HepG2 (cell line): ENCODE results near the gene SETD1B. TPM values are rescaled to one million over a fixed set of nuclear protein-coding genes. Genes with fewer than 3 reads are reported as not detected.

ENCODE experiments used
- ATAC-seq: fragments of 200-7000 bp; cut with Tn5 transposase; 3 replicates; pipeline ENCODE4 v1.9.1; 2020; ENCODE audit warnings: mild to moderate bottlenecking, moderate library complexity
- BruUV-seq: library from RNA; stranded (reverse); fragments of 400-500 nt; replicated peaks from 2 replicates; lab custom pipeline; 2021; lab: Mats Ljungman, UMichigan
- CTCF ChIA-PET: fragments of 300-600 bp; formaldehyde crosslinking; extraction: SDS; loops from one replicate; lab custom pipeline; 2021; ENCODE audit warnings: low total read pairs, inconsistent platforms, low intra/inter-chr PET ratio; lab: Yijun Ruan, JAX
- POLR2A ChIA-PET: fragments of 350-600 bp; sonication (Branson Sonifier 250); formaldehyde crosslinking; loops from one replicate; lab custom pipeline; 2020; ENCODE audit warnings: antibody characterized with exemption, inconsistent platforms; lab: Yijun Ruan, JAX
- DNase-seq: peaks from one replicate; pipeline ENCODE4 v3.0.0-alpha.2; 2015; ENCODE audit warnings: low spot score
- FAIRE-seq: peaks from 3 replicates; lab custom pipeline; 2011; peaks lifted over from hg19 to GRCh38; lab: Jason Lieb, UNC
- H2AFZ ChIP-seq: one replicate; pipeline ENCODE4 v1.6.1; 2011; ENCODE audit warnings: low read length, inconsistent platforms
- H3K27ac ChIP-seq: fragments of 300-600 bp; 3 replicates; pipeline ENCODE4 v1.8.0; 2011; ENCODE audit warnings: mixed run types, mild to moderate bottlenecking, mixed read lengths, low read length, inconsistent platforms; ENCODE audit not compliant: insufficient read depth; ENCODE audit errors: extremely low read length
- H3K27me3 ChIP-seq, 2 experiments: fragments of 200-600 bp in 1 of 2; 2 replicates in 1 of 2; 3 replicates in 1 of 2; pipeline versions ENCODE4 v1.6.0 to v1.8.0; 2011; ENCODE audit warnings: low read length in 2 of 2, mild to moderate bottlenecking in 2 of 2, moderate library complexity in 2 of 2, inconsistent platforms in 1 of 2; ENCODE audit not compliant: insufficient read depth in 2 of 2, control insufficient read depth in 1 of 2
- H3K36me3 ChIP-seq, 2 experiments: fragments of 200-600 bp in 1 of 2; replicated peaks in 1 of 2; 2 replicates in 1 of 2; 3 replicates in 1 of 2; pipeline versions ENCODE4 v1.5.1 to v1.8.0; 2011; ENCODE audit warnings: low read length in 2 of 2, inconsistent platforms in 1 of 2; ENCODE audit not compliant: insufficient read depth in 2 of 2, control insufficient read depth in 1 of 2
- H3K4me1 ChIP-seq: 2 replicates; pipeline ENCODE4 v1.5.1; 2012; ENCODE audit warnings: low read length, inconsistent platforms; ENCODE audit not compliant: insufficient read depth
- H3K4me2 ChIP-seq: 2 replicates; pipeline ENCODE4 v1.6.0; 2011; ENCODE audit warnings: low read depth, low read length, inconsistent platforms
- H3K4me3 ChIP-seq, 3 experiments: fragments of 200-600 bp in 1 of 3; sonication (generic), shearing (Covaris generic) in 1 of 3; replicated peaks in 1 of 3; 2 replicates each; pipeline ENCODE4 v1.5.1; 2011 to 2016; ENCODE audit warnings: low read length in 3 of 3, inconsistent platforms in 2 of 3, low read depth in 2 of 3, mild to moderate bottlenecking in 2 of 3, control low read depth in 1 of 3, mixed read lengths in 1 of 3; ENCODE audit not compliant: insufficient read depth in 1 of 3
- H3K79me2 ChIP-seq: one replicate; pipeline ENCODE4 v1.6.1; 2011; ENCODE audit warnings: low read length, inconsistent platforms; ENCODE audit not compliant: insufficient read depth
- H3K9ac ChIP-seq: 2 replicates; pipeline ENCODE4 v1.6.0; 2011; ENCODE audit warnings: mild to moderate bottlenecking, low read depth, low read length, inconsistent platforms; ENCODE audit not compliant: insufficient read depth
- H3K9me3 ChIP-seq: 2 replicates; pipeline ENCODE4 v1.5.1; 2012; ENCODE audit warnings: mild to moderate bottlenecking, low read length
- H4K20me1 ChIP-seq: 2 replicates; pipeline ENCODE4 v1.6.0; 2011; ENCODE audit warnings: inconsistent platforms, mild to moderate bottlenecking, low read length, moderate library complexity; ENCODE audit not compliant: insufficient read depth
- AGO2 ChIP-seq: fragments of 200-400 bp; formaldehyde crosslinking; optimal IDR thresholded peaks from 2 replicates; pipeline ENCODE3; 2017; ENCODE audit warnings: mild to moderate bottlenecking, low read depth, low read length, moderate library complexity
- ARNT2 ChIP-seq: sonication (generic); formaldehyde crosslinking; IDR thresholded peaks from 2 replicates; pipeline ENCODE4 v1.8.0; 2022; ENCODE audit warnings: mild to moderate bottlenecking, low read depth, missing genetic modification reagents, moderate library complexity
- FOXA1 ChIP-seq, 2 experiments: fragments of 450-650 bp in 1 of 2; sonication (generic) in 1 of 2; formaldehyde crosslinking in 1 of 2; IDR thresholded peaks; 2 replicates each; pipeline versions ENCODE4 v1.4.0 to v1.6.1; 2016 to 2020; ENCODE audit warnings: missing genetic modification reagents in 1 of 2
- ISX ChIP-seq: sonication (generic); formaldehyde crosslinking; conservative IDR thresholded peaks from 2 replicates; pipeline ENCODE4 v1.5.0; 2020; ENCODE audit warnings: missing genetic modification reagents
- RBFOX2 ChIP-seq: fragments of 200-400 bp; formaldehyde crosslinking; IDR thresholded peaks from 2 replicates; pipeline ENCODE4 v1.6.1; 2017; ENCODE audit warnings: low read depth, mild to moderate bottlenecking, low read length
- SOX5 ChIP-seq: IDR thresholded peaks from 2 replicates; pipeline ENCODE4 v1.6.1; 2016; ENCODE audit warnings: borderline replicate concordance
- SP1 ChIP-seq, 2 experiments: fragments of 450-650 bp in 1 of 2; sonication (generic) in 1 of 2; formaldehyde crosslinking in 1 of 2; IDR thresholded peaks; 2 replicates each; pipeline versions ENCODE4 v1.4.0 to v1.6.1; 2016 to 2020; ENCODE audit warnings: missing genetic modification reagents in 1 of 2
- ZBTB38 ChIP-seq: sonication (generic); formaldehyde crosslinking; IDR thresholded peaks from 2 replicates; pipeline ENCODE4 v1.5.1; 2020; ENCODE audit warnings: mild to moderate bottlenecking, missing genetic modification reagents
- ZNF17 ChIP-seq: sonication (generic); formaldehyde crosslinking; IDR thresholded peaks from 2 replicates; pipeline ENCODE4 v1.5.0; 2020; ENCODE audit warnings: mild to moderate bottlenecking, missing genetic modification reagents
- ZNF224 ChIP-seq: sonication (generic); formaldehyde crosslinking; IDR thresholded peaks from 2 replicates; pipeline ENCODE4 v1.5.0; 2020; ENCODE audit warnings: mild to moderate bottlenecking, missing genetic modification reagents
- ZNF253 ChIP-seq: sonication (generic); formaldehyde crosslinking; IDR thresholded peaks from 2 replicates; pipeline ENCODE4 v1.8.0; 2022; ENCODE audit warnings: mild to moderate bottlenecking, missing genetic modification reagents, borderline replicate concordance
- ZNF530 ChIP-seq: sonication (generic); formaldehyde crosslinking; IDR thresholded peaks from 2 replicates; pipeline ENCODE4 v1.5.0; 2020; ENCODE audit warnings: low read depth, mild to moderate bottlenecking, missing genetic modification reagents
- ZZZ3 ChIP-seq: sonication (generic); formaldehyde crosslinking; IDR thresholded peaks from 2 replicates; pipeline ENCODE4 v1.4.0; 2020; ENCODE audit warnings: missing genetic modification reagents, mild to moderate bottlenecking, borderline replicate concordance
- WGBS: methylation state at CpG from one replicate; pipeline ENCODE4 v1.1.6; 2017; ENCODE audit warnings: low lambda C conversion rate; 5-methylcytosine and 5-hydroxymethylcytosine counted together
- in situ Hi-C: cut with HindIII; loops from 2 replicates; pipeline ENCODE4 v1.10.0; 2017; ENCODE audit warnings: low pct_unique_long_range_greater_than_20kb; ENCODE audit not compliant: extremely low pct_ligation_motif_present
- intact Hi-C: fragments of 100-400 bp; cut with micrococcal nuclease; formaldehyde crosslinking; loops from one replicate; pipeline ENCODE4 v1.10.0; 2022; ENCODE audit not compliant: unreplicated experiment
- polyA plus RNA-seq, 8 experiments: library from polyadenylated mRNA; depleted of rRNA in 3 of 8; stranded (reverse) in 7 of 8; unstranded in 1 of 8; fragments of >200 nt; fragmentation: Illumina TruSeq in 4 of 8; extraction: Trizol in 4 of 8; gene quantifications; 2 replicates each; pipeline versions ENCODE4 v1.2.1 to v1.2.3, GENCODE V29; 2011 to 2016; ENCODE audit warnings: low read depth in 4 of 8, missing spikeins in 1 of 8, mixed read lengths in 1 of 8; ENCODE audit not compliant: insufficient read depth in 1 of 8
- total RNA-seq, 5 experiments: library from RNA; depleted of rRNA; stranded (reverse); fragments of >200 nt; fragmentation: Illumina TruSeq; extraction: Trizol; gene quantifications; 2 replicates each; pipeline ENCODE4 v1.2.3, GENCODE V29; 2016; ENCODE audit warnings: low read depth in 1 of 5
- TF ChIP-seq, protein P1 (sequence below): sonication (generic); formaldehyde crosslinking; IDR thresholded peaks from 2 replicates; pipeline ENCODE4 v1.5.0; 2020; ENCODE audit warnings: mild to moderate bottlenecking, missing genetic modification reagents, borderline replicate concordance
- TF ChIP-seq, protein P2 (sequence below): sonication (generic); formaldehyde crosslinking; IDR thresholded peaks from 2 replicates; pipeline ENCODE4 v1.5.0; 2020; ENCODE audit warnings: missing genetic modification reagents
- TF ChIP-seq, protein P3 (sequence below): sonication (generic); formaldehyde crosslinking; IDR thresholded peaks from 2 replicates; pipeline ENCODE4 v1.5.0; 2020; ENCODE audit warnings: missing genetic modification reagents, mild to moderate bottlenecking, borderline replicate concordance

Gene SETD1B
- total and polyA plus RNA-seq, 2 of the 13 experiments (the other 11 are each of a cell fraction or from before 2014, with no cell fraction given): 1.1 to 1.4 TPM

DNA sequence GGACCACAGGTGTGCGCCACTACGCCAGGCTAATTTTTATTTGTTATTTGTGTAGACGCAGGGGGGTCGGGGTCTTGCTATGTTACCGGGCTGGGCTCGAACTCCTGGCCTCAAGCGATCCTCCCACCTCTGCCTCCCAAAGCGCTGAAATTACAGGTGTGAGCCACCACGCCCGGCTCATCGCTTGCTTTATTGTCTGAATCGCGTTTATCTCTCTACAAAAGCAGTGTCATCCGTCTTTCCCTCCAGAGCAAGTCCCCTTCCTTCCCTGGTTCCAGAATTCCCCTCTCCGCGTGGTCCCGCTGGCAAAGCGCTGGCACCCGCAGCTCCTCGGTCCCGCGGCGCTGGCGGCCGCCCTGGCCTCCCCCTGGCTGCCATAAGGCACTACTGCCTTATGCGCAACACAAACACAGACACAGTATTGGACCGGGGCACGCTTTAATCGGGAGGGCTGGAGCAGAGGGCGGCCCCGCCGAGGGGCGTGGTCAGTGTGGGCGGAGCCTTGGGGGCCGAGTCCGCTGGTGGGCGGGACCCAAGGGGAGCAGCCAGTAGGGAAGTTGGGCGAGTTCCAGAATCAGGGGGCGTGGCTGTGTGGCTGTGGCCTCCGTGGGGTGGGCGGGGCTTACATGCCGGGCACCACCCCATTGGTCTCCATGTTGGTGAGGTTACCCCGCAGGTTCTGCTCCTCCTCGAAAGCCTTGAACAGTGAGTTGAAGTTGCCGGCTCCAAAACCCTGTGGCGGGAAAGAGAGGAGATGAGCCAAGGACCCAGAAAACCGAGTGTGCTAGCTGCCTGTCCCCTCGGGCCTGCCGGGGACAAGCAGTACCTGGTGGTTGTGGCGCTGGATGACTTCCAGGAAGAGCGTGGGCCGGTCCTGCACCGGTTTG lies 35.5 kb downstream of the SETD1B start:
- DNase-seq (no peak), FAIRE-seq (no peak), ATAC-seq (peak; percentile 24)
- Histone ChIP-seq H3K36me3 (peaks cover 3 to 20% of the 10 kb centered on the region in 2 experiments; a peak in 3 of 5 replicates), H3K27me3 (no peaks in the 10 kb centered on the region), H3K9me3 (no peaks in the 10 kb centered on the region), H3K79me2 (no peaks in the 10 kb centered on the region), H3K27ac (no peak overlapping the region), H3K4me2 (no peak overlapping the region), H3K4me1 (peaks cover 18% of the 10 kb centered on the region), H2AFZ (no peak overlapping the region), H4K20me1 (no peaks in the 10 kb centered on the region), H3K4me3 (no peak overlapping the region), H3K9ac (no peak overlapping the region)
- intact Hi-C loops: no loop called here
- BruUV-seq: TSS peak; percentile 66
- CTCF ChIA-PET: no interaction called here
- in situ Hi-C loops: no loop called here
- POLR2A ChIA-PET: no interaction called here
- WGBS: 95% methylated on average over 52 of the region's 53 CpGs
- TF ChIP-seq ISX (CRISPR knock-in tag): no peak
- TF ChIP-seq ZNF224 (CRISPR knock-in tag): no peak
- TF ChIP-seq ZNF530 (CRISPR knock-in tag): no peak
- TF ChIP-seq ZZZ3: no peak
- 0 out of 2 replicates have a peak, but pooled peaks have one; percentile 15 for TF ChIP-seq ZBTB38
- no peak for TF ChIP-seq SOX5 (CRISPR knock-in tag)
- TF ChIP-seq, protein P1, sequence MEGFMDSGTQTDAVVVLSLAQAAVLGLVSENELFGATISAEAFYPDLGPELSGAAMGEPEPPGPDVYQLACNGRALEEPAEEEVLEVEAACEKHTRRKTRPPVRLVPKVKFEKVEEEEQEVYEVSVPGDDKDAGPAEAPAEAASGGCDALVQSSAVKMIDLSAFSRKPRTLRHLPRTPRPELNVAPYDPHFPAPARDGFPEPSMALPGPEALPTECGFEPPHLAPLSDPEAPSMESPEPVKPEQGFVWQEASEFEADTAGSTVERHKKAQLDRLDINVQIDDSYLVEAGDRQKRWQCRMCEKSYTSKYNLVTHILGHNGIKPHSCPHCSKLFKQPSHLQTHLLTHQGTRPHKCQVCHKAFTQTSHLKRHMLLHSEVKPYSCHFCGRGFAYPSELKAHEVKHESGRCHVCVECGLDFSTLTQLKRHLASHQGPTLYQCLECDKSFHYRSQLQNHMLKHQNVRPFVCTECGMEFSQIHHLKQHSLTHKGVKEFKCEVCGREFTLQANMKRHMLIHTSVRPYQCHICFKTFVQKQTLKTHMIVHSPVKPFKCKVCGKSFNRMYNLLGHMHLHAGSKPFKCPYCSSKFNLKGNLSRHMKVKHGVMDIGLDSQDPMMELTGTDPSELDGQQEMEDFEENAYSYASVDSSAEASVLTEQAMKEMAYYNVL: no peak
- TF ChIP-seq RBFOX2: peak; percentile 51
- TF ChIP-seq ZNF253 (CRISPR knock-in tag): no peak
- TF ChIP-seq, protein P2, sequence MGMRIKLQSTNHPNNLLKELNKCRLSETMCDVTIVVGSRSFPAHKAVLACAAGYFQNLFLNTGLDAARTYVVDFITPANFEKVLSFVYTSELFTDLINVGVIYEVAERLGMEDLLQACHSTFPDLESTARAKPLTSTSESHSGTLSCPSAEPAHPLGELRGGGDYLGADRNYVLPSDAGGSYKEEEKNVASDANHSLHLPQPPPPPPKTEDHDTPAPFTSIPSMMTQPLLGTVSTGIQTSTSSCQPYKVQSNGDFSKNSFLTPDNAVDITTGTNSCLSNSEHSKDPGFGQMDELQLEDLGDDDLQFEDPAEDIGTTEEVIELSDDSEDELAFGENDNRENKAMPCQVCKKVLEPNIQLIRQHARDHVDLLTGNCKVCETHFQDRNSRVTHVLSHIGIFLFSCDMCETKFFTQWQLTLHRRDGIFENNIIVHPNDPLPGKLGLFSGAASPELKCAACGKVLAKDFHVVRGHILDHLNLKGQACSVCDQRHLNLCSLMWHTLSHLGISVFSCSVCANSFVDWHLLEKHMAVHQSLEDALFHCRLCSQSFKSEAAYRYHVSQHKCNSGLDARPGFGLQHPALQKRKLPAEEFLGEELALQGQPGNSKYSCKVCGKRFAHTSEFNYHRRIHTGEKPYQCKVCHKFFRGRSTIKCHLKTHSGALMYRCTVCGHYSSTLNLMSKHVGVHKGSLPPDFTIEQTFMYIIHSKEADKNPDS (CRISPR knock-in tag): no peak
- peak; percentile 74 for TF ChIP-seq AGO2
- TF ChIP-seq SP1 (IDR thresholded peaks at IDR 0.05): no peak
- TF ChIP-seq SP1 (CRISPR knock-in tag; IDR thresholded peaks at IDR 0.05): 0 out of 2 replicates have a peak, but pooled peaks have one; percentile 23
- TF ChIP-seq, protein P3, sequence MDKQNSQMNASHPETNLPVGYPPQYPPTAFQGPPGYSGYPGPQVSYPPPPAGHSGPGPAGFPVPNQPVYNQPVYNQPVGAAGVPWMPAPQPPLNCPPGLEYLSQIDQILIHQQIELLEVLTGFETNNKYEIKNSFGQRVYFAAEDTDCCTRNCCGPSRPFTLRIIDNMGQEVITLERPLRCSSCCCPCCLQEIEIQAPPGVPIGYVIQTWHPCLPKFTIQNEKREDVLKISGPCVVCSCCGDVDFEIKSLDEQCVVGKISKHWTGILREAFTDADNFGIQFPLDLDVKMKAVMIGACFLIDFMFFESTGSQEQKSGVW (CRISPR knock-in tag): no peak
- no peak for TF ChIP-seq FOXA1 (IDR thresholded peaks at IDR 0.05)
- no peak for TF ChIP-seq FOXA1 (CRISPR knock-in tag; IDR thresholded peaks at IDR 0.05)
- TF ChIP-seq ARNT2 (CRISPR knock-in tag): no peak
- no peak for TF ChIP-seq ZNF17 (CRISPR knock-in tag)
